Measurements from ENCODE around the gene EPPIN.

The EPPIN gene

GRCh38 chr20:45564760-45565276, 17.6 kb upstream of the EPPIN start:
- H3K9ac ChIP-seq (ENCODE audit: low read depth, low read length), result no peak overlapping the region
- H3K9me3 ChIP-seq (ENCODE audit: control insufficient read depth, insufficient read depth, low read length), result no peaks in the 10 kb centered on the region

DNA sequence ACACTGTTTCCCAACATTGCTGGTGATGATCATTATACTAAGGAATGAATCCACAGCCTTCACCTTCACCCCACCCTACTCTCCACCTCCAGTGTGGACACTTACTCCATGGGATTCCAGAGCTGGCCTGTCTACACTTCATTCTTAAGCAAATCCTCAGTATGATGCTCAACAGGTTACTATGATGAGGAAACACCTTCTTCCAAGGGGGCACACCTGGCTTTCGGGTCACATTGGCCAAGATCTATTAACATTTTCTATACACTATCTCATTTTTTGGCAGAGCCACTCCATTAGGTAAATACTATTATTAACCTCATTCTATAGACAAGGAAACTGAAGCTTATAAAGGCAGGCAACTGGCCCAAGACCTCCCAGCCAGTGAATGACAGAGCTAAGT, 8.0 kb upstream of the EPPIN start:
- Histone ChIP-seq H3K9ac (ENCODE audit: low read depth, low read length) (no peak overlapping the region), H3K9me3 (ENCODE audit: control insufficient read depth, insufficient read depth, low read length) (no peaks in the 10 kb centered on the region), H3K36me3 (ENCODE audit: insufficient read depth, low read length) (no peaks in the 10 kb centered on the region), H3K4me1 (ENCODE audit: insufficient read depth, low read length) (no peaks in the 10 kb centered on the region)

More at GRCh38 chr20:45564760-45565276, 17.6 kb upstream of the EPPIN start:
- Histone ChIP-seq H3K36me3 (ENCODE audit: insufficient read depth, low read length) (no peaks in the 10 kb centered on the region), H3K4me1 (ENCODE audit: insufficient read depth, low read length) (no peaks in the 10 kb centered on the region)

- no peaks in the 10 kb centered on the region for H3K36me3 ChIP-seq (ENCODE audit: insufficient read depth, low read length)
- no peaks in the 10 kb centered on the region for H3K4me1 ChIP-seq (ENCODE audit: insufficient read depth, low read length)
- H3K9ac ChIP-seq (ENCODE audit: low read depth, low read length), result no peak overlapping the region
- no peaks in the 10 kb centered on the region for H3K9me3 ChIP-seq (ENCODE audit: control insufficient read depth, insufficient read depth, low read length)
Measured at GRCh38 chr20:45552456-45552855, 5.3 kb upstream of the EPPIN start.

DNA sequence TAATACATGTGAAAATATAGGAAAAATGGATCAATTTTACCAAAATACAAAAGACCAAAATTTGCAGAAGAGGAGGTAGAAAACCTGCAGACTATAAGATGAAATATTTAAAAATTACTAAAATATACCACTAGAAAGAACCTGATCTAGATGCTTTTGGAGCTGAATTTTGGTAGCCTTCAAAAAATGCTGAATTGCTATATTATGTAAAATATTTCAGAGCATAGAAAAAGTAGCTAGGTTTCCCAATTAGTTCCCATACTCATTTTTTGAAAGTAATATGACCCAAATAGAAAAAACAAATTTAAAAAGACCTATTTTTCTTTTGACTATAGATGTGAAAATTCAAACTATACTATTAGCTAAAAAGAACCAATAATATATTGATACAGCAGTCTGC, 3.6 kb upstream of the EPPIN start:
- Histone ChIP-seq H3K9me3 (ENCODE audit: control insufficient read depth, insufficient read depth, low read length) (no peaks in the 10 kb centered on the region), H3K4me1 (ENCODE audit: insufficient read depth, low read length) (no peaks in the 10 kb centered on the region), H3K9ac (ENCODE audit: low read depth, low read length) (no peak overlapping the region), H3K36me3 (ENCODE audit: insufficient read depth, low read length) (no peaks in the 10 kb centered on the region)

DNA sequence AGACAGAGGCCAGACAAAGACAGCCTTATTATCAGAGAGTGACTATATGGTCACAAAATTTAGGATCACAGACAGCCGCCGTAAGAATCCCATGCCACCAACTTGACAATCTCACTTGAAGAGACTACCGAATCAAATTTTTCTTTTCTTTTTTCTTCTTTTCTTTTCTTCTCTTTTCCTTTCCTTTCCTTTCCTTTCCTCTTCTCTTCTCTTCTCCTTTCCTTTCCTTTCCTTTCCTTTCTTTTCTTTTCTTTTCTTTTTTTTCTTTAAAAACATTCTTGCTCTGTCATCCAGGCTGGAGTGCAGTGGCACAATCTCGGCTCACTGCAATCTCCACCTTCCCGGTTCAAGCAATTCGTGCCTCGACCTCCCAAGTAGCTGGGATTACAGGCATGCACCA, 1.2 kb upstream of the EPPIN start:
- Histone ChIP-seq H3K9ac (ENCODE audit: low read depth, low read length) (no peak overlapping the region), H3K4me1 (ENCODE audit: insufficient read depth, low read length) (peaks cover 4% of the 10 kb centered on the region; the same call in 1 of the 2 replicates), H3K36me3 (ENCODE audit: insufficient read depth, low read length) (no peaks in the 10 kb centered on the region), H3K9me3 (ENCODE audit: control insufficient read depth, insufficient read depth, low read length) (no peaks in the 10 kb centered on the region)

DNA sequence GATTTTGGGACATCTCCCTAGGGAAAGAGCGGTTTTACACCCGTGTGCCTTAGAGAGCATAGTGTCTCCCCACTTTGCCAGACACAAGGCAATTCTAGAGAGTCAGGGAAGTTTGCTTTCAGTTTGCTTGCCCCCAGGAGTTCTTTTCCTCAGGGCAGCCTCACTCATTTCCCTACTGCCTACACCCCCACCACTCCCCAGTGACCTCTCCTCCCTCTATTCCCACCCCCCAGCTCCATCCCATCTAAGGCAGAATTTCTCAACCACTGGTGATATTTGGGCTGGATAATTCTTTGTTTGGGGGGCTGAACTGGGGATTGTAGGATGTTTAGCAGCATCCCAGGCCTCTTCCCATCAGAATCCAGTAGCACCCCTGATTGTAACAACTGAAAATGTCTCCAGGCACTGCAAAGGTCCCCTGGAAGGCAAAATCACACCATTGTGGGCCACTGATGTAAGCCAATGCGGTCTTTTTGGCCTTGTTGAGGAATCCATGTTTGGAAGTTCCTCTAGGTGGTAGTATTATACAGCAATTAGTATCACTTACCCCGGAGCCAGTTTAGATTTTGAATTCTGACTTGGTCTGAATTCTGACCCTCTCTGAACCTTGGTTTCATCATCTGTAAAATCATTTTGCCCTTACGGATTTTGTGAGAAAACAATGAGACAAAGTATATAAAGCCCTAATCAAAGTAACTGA, 1.3 kb downstream of the EPPIN start:
- no peaks in the 10 kb centered on the region for H3K36me3 ChIP-seq (ENCODE audit: insufficient read depth, low read length)

DNA sequence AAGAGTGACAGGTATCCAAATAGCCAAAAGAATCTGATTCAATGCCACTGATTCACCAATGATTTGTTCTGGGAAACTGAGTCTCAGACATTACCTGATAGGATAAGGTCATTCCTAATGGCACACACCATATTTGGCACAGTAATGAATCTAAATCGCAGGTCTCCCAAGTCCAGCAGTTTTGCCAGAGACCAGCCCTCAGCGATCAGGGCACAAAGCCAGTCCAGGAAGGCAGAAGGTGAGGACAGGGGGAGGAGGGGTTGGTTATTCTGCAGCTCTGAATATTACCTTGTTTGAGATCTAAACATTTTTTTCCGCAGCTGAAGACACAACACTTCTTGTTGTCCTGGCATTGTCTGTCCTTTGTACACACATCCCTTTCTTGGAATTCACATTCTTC, 1.9 kb downstream of the EPPIN start:
- H3K4me1 ChIP-seq (ENCODE audit: insufficient read depth, low read length), result peaks cover 4% of the 10 kb centered on the region; the same call in 1 of the 2 replicates
- no peak overlapping the region for H3K9ac ChIP-seq (ENCODE audit: low read depth, low read length)
- H3K9me3 ChIP-seq (ENCODE audit: control insufficient read depth, insufficient read depth, low read length), result no peaks in the 10 kb centered on the region
- no peaks in the 10 kb centered on the region for H3K36me3 ChIP-seq (ENCODE audit: insufficient read depth, low read length)

More for the DNA sequence above, 1.3 kb downstream of the EPPIN start:
- Histone ChIP-seq H3K9ac (ENCODE audit: low read depth, low read length) (no peak overlapping the region), H3K4me1 (ENCODE audit: insufficient read depth, low read length) (peaks cover 4% of the 10 kb centered on the region; the same call in 1 of the 2 replicates), H3K9me3 (ENCODE audit: control insufficient read depth, insufficient read depth, low read length) (no peaks in the 10 kb centered on the region)

- Histone ChIP-seq H3K9ac (ENCODE audit: low read depth, low read length) (no peak within 1 kb of the TSS), H3K36me3 (ENCODE audit: insufficient read depth, low read length) (no peaks in the 10 kb centered on the region), H3K4me1 (ENCODE audit: insufficient read depth, low read length) (no peaks in the 10 kb centered on the region), H3K9me3 (ENCODE audit: control insufficient read depth, insufficient read depth, low read length) (no peaks in the 10 kb centered on the region; the same call in 1 of the 2 replicates)
Measured at GRCh38 chr20:45539382-45539781, 7.8 kb downstream of the EPPIN start, which contains the start of gene WFDC6. TSS of gene WFDC6 (minus strand) at chr20:45539482. CDS start at chr20:45539407, 75 bp downstream.

- Histone ChIP-seq H3K9ac (ENCODE audit: low read depth, low read length) (no peak overlapping the region), H3K4me1 (ENCODE audit: insufficient read depth, low read length) (no peaks in the 10 kb centered on the region), H3K9me3 (ENCODE audit: control insufficient read depth, insufficient read depth, low read length) (no peaks in the 10 kb centered on the region; the same call in 1 of the 2 replicates), H3K36me3 (ENCODE audit: insufficient read depth, low read length) (no peaks in the 10 kb centered on the region)
Measured at GRCh38 chr20:45538209-45538799, 8.9 kb downstream of the EPPIN start.

DNA sequence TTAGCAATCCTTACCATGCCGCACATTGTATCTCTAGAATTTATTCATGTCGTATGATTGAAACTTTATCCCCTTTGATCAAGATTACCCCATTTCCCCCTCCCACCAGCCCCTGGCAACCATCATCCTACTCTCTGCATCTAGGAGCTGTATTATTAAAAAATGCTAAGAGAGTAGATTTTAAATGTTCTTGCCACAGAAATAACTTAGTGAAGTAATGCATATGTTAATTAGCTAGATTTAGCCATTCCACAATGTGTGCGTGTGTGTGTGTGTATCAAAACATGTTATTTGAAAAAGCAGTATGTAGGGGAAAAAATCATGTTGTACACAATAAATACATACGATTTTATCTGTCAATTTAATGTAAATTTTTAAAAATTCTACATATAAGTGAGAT, 19.9 kb downstream of the EPPIN start:
- Histone ChIP-seq H3K9ac (ENCODE audit: low read depth, low read length) (no peak overlapping the region), H3K9me3 (ENCODE audit: control insufficient read depth, insufficient read depth, low read length) (no peaks in the 10 kb centered on the region), H3K4me1 (ENCODE audit: insufficient read depth, low read length) (no peaks in the 10 kb centered on the region), H3K36me3 (ENCODE audit: insufficient read depth, low read length) (no peaks in the 10 kb centered on the region)

- no peaks in the 10 kb centered on the region for H3K4me1 ChIP-seq (ENCODE audit: insufficient read depth, low read length)
- no peaks in the 10 kb centered on the region for H3K9me3 ChIP-seq (ENCODE audit: control insufficient read depth, insufficient read depth, low read length)
- no peaks in the 10 kb centered on the region for H3K36me3 ChIP-seq (ENCODE audit: insufficient read depth, low read length)
- H3K9ac ChIP-seq (ENCODE audit: low read depth, low read length), result no peak overlapping the region
Measured at GRCh38 chr20:45523821-45524220, 23.4 kb downstream of the EPPIN start.

- H3K9me3 ChIP-seq (ENCODE audit: control insufficient read depth, insufficient read depth, low read length), result no peaks in the 10 kb centered on the region
- no peaks in the 10 kb centered on the region for H3K36me3 ChIP-seq (ENCODE audit: insufficient read depth, low read length)
- no peak overlapping the region for H3K9ac ChIP-seq (ENCODE audit: low read depth, low read length)
- 0 out of 2 replicates have a peak, but pooled peaks cover 4% of the 10 kb centered on the region for H3K4me1 ChIP-seq (ENCODE audit: insufficient read depth, low read length)
Measured at GRCh38 chr20:45518282-45518681, 28.9 kb downstream of the EPPIN start.

- no peaks in the 10 kb centered on the region for H3K9me3 ChIP-seq (ENCODE audit: control insufficient read depth, insufficient read depth, low read length)
Measured at GRCh38 chr20:45515147-45515913, 31.9 kb downstream of the EPPIN start, which contains the start of gene SPINT3. TSS of gene SPINT3 (minus strand) at chr20:45515622. CDS start at chr20:45515608, 14 bp downstream.

DNA sequence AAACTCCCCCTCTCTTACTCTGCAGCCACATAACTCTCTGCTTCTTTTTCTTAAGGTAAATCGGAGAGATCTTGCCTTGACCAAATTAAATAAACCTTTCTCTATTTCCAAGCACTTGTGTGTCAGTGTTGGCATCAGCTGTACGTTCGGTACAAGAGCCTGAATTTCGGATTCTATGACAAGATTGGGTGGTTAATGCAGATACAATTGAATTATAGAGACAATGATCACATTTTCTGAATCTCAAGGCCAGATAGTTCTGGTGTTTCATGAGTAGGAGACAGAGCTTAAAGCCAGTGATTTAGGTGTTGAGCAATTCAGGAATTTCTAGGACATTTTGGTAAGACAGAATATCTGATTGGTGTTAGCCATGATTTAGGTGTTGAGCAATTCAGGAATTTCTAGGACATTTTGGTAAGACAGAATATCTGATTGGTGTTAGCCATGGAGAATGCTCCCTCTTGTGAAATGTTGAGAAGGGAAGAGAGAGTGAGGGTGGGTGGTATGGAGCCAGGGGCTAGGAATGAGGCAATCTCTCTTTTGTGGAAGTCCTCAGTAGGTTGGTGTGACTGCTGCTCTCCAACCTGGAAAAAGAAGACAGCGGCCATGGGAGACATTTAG, 36.8 kb downstream of the EPPIN start:
- no peaks in the 10 kb centered on the region for H3K9me3 ChIP-seq (ENCODE audit: control insufficient read depth, insufficient read depth, low read length)
- H3K36me3 ChIP-seq (ENCODE audit: insufficient read depth, low read length), result no peaks in the 10 kb centered on the region
- H3K9ac ChIP-seq (ENCODE audit: low read depth, low read length), result no peak overlapping the region
- no peaks in the 10 kb centered on the region for H3K4me1 ChIP-seq (ENCODE audit: insufficient read depth, low read length)

More at GRCh38 chr20:45515147-45515913, 31.9 kb downstream of the EPPIN start, which contains the start of gene SPINT3:
- no peaks in the 10 kb centered on the region for H3K36me3 ChIP-seq (ENCODE audit: insufficient read depth, low read length)
- no peak within 1 kb of the TSS for H3K9ac ChIP-seq (ENCODE audit: low read depth, low read length)
- H3K4me1 ChIP-seq (ENCODE audit: insufficient read depth, low read length), result 0 out of 2 replicates have a peak, but pooled peaks cover 4% of the 10 kb centered on the region
